Thyroid gland (tissue), 4 donors: ENCODE measurements around the gene GUSB.

ENCODE experiments used
- POLR2A ChIP-seq, 2 donors: fragments of 450-650 bp; IDR thresholded peaks; one replicate each; pipeline ENCODE4 v1.6.1; 2017; ENCODE audit warnings: antibody characterized with exemption in 2 of 2, mild to moderate bottlenecking in 2 of 2, moderate library complexity in 1 of 2
- TF ChIP-seq, protein P1 (sequence below), 6 experiments: fragments of 200-600 bp in 3 of 6; fragments of 450-650 bp in 3 of 6; sonication (generic) in 3 of 6; IDR thresholded peaks; one replicate each; pipeline ENCODE4 v1.5.1; 2016 to 2019; ENCODE audit warnings: antibody characterized with exemption in 6 of 6, mild to moderate bottlenecking in 2 of 6, inconsistent platforms in 1 of 6, moderate library complexity in 1 of 6

DNA sequence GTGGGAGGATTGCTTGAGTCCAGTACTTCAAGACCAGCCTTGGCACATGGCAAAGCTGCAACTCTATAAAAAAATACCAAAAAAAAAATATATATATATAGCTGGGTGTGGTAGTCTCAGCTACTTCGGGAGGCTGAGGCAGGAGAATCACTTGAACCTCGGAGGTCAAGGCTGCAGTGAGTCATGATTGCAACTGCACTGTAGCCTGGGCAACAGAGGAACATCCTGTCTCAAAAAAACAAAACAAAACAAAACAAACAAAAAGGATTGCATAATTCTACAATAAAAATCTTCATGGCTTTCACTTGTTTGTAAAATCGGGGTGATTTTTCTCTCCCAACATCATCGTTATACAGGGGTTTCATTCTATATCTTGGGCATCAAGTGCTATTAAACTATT is 35.1 kb downstream of the GUSB start:
- TF ChIP-seq, protein P1, sequence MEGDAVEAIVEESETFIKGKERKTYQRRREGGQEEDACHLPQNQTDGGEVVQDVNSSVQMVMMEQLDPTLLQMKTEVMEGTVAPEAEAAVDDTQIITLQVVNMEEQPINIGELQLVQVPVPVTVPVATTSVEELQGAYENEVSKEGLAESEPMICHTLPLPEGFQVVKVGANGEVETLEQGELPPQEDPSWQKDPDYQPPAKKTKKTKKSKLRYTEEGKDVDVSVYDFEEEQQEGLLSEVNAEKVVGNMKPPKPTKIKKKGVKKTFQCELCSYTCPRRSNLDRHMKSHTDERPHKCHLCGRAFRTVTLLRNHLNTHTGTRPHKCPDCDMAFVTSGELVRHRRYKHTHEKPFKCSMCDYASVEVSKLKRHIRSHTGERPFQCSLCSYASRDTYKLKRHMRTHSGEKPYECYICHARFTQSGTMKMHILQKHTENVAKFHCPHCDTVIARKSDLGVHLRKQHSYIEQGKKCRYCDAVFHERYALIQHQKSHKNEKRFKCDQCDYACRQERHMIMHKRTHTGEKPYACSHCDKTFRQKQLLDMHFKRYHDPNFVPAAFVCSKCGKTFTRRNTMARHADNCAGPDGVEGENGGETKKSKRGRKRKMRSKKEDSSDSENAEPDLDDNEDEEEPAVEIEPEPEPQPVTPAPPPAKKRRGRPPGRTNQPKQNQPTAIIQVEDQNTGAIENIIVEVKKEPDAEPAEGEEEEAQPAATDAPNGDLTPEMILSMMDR (IDR thresholded peaks at IDR 0.05) = no peak
- TF ChIP-seq POLR2A (IDR thresholded peaks at IDR 0.05) = no peak
